SKM-1 treated with dmso at 0.1 percent for 144 hours (cell line): Measurements from ENCODE around the gene GRAMD1A.
"Not testable (repeated sequence)": the region's sequence is repeated elsewhere in the genome, so short reads cannot be mapped to it uniquely, and the experiment has no call there.

Experiments
- DNase-seq: peaks from one replicate; lab custom pipeline; 2025; ENCODE audit not compliant: unreplicated experiment; lab: John Stamatoyannopoulos, UW

Gene GRAMD1A

DNA sequence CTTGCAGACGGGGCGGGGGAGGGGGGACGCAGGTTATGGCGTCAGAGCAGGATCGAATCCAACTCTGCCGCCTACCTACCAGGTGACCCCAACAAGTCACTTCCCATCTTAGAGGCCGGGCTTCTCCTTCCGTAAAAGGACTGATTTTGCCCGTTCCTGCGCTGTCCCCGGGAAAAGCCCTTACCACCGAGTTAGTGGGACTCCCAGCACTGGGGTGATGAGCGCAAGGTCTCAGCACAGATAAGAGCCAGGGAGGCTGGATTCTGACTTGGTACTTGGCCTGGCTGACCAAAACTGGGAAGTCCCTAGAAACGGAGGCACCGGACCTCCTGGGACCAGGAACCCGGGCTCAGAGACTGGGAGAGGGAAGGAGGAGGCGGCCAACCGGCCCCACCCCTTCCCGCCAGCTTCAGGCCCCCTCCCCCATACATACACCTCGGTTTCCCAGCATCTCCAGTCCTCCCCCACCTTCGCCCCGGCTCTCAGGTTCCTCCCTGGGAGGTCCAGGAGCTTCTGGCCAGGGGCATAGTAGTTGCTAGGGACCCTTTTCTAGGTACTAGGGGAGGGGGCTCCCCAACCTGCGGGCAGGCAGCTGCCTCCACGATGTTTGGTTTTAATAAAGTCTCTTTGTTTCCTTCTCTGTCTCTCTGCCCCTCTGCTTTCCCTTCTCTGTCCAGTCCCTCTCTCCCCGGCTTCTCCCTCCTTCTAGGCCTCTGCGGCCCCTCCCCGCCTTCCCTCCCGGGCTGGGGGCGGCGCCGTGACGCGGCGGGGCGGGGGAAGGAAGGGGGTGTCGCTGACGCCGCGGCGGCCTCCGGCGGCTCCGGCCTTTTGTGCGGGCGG is at the start of gene GRAMD1A:
Gene GRAMD1A, plus strand, starts transcription at position 826 of the 840 bp plus-strand sequence. CDS start 156 bp downstream, outside the sequence.
- DNase-seq = peak; percentile 58

DNA sequence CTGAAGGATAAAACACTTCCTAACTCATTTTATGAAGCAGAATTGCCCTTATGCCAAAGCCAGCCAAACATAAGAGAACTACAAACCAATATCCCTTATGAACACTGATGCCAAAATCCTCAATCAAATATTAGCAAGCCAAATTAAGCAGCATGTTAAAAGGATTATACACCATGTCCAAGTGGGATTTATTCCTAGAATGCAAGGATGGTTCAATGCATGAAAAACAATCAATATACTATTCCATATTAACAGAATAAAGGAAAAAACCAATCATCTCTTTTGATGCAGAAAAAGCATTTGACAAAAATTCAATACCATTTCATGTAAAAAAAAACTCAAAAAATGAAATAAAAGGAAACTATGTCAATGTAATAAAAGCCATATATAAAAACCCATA is 47.0 kb upstream of the GRAMD1A start:
- no peak for DNase-seq

DNA sequence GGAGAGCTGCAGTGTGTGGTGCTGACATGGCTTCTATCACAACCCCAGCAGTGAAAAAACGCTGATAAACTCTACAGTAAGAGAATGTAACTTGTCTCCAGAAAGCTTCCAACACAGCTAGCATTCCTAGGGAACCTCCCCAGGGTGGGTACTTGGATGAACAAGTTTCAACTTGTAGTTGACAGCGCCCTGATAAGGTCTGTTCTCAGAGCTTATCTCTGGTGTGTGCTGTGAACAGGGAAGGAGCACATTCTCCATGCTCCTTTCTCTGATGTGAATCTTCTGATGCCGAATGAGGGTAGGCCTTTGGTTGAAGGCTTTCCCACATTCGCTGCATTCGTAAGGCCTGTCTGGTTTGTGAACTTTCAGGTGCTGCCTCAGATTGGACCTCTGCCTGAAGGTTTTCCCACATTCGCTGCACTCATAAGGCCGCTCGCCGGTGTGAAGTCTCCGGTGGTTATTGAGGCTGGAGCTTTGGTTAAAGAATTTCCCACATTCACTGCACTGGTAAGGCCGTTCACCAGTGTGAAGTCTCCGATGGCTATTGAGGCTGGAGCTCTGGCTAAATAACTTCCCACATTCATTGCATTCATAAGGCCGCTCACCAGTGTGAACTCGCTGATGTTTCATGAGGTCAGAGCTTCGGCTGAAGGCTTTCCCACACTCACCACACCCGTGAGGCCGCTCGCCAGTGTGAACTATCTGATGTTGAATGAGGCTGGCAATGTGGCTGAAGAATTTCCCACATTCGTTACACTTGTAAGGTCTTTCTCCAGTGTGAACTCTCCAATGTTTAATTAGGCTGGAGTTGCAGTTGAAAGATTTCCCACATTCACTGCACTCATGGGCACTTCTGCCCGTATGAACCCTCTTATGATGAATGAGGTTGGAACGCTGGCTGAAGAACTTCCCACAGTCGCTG is 42.0 kb upstream of the GRAMD1A start:
- DNase-seq = no peak

DNA sequence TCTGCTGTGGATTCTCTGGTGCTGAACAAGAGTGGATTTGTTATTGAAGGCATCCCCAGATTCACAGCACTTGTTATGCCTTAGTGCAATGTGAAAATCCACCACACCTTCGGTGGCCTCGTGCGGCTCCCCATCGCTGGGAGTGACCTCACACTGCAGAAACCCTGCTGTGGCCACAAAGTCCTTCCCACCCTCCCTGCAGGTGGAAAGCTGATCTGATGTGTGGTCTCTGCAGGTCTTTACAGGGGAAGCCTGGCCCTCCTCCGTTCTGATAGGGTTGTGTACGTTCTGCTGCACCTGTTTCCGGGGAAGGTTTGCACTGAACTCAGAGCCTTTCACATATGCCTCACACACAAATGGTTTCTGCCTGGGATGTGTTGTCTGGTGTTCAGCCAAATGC is 41.1 kb upstream of the GRAMD1A start:
- no peak for DNase-seq

DNA sequence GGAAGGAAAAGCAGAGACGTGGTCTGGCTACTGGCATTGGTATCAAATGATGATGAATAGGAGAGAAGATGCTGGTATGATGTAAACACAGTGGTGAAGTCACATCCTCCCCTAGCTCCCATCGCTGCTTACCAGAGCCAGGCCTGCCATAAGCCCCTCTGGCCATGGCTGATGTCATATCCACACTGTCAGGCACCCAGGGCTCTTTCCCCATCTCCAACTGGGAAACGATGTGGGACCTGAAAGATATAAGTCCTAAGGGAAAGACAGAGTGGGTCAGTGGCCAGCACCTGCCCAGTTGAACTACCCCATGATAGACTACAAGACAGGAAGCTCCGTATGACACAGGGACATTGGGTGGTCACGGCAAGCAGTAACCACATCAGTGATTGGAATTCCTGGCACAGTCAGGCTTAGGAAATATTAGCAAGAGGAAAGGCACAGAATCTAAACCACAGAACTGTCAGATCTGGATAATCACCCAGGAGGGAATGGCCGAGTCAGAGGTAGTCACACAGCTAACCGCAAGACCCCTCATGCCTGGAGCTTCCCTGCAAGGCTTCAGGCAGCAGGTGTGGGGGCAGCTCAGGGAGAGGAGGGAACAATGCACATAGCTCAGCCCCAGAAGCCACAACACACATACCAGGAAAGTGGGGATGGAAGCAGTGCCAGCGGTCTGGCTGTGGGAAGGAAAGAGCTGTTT is 39.9 kb upstream of the GRAMD1A start:
- no peak for DNase-seq

DNA sequence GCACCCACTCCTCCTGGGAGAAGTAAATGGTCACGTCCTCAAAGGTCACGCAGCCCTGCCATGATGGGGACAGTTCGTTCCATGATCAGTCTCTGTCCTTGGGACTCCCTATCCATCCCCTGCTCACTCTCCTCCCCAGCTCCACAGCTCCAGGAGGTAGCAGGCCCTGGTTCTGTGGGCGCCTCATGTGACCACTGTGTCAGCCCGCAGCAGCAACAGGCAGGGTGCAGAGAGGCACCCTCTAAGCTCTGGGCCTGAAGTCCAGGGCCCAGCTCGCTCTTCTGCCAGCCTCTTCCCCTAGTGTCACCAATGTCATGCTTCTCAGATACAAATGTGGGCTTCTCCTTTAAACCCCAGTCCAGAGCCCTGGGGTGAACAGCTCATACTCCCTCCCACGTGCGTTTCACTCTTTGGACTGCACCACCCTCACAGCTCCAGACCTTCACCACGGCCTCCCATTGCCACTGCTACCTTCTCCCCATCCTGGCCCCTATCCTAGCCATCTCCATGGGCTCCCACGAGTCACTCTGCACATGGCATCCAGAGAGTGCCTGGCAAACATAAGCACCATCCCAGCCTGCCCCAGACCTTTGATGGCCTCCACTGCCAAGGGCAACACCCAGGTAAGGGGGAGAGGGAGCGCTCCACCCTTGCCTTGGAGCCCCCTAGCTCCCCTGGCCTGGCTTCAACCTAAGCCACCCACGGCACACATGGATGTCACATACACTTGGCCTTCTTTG is 39.0 kb upstream of the GRAMD1A start:
- no peak for DNase-seq

DNA sequence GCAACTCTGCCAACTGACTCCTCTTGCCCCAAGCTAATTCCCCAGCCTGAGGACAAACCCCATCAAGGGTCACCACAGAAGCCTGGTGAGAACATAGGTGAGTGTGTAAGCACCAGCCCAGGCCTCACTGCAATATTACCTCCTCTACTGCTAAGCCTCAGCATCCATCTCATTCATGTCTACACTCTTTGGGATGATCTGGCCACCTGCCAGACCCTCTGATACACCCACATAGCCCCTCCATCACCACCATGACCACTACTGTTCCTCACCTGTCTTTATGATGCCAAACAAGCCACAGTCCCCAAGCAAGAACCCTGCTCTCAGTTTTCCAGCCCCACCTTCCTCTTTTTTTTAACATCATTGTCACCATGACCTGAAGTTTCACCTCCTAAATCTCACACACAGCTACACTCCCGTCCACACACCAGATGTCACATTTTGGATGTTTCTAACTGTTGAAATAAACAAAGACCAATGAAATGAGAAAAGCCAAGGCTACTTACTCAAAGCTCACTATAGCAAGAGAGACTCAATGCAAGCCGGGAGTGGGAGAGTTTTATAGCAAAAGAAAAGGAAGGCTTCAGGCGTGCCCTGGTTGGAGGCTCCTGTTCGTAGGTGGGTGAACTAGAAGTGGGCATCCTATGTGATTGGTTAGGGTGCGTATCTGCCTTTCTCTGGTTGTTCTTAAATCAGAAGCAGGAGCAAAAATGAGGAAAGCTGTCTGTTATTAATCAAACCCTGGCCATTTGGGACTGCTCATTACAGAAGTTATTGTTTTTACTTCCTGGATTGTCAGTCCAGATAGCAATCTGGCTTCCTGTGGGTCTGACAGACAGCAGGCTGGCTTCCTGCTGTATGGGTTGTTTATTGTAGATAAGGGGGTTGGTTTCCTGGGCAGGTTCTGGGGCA is 38.1 kb upstream of the GRAMD1A start:
- DNase-seq = no peak

DNA sequence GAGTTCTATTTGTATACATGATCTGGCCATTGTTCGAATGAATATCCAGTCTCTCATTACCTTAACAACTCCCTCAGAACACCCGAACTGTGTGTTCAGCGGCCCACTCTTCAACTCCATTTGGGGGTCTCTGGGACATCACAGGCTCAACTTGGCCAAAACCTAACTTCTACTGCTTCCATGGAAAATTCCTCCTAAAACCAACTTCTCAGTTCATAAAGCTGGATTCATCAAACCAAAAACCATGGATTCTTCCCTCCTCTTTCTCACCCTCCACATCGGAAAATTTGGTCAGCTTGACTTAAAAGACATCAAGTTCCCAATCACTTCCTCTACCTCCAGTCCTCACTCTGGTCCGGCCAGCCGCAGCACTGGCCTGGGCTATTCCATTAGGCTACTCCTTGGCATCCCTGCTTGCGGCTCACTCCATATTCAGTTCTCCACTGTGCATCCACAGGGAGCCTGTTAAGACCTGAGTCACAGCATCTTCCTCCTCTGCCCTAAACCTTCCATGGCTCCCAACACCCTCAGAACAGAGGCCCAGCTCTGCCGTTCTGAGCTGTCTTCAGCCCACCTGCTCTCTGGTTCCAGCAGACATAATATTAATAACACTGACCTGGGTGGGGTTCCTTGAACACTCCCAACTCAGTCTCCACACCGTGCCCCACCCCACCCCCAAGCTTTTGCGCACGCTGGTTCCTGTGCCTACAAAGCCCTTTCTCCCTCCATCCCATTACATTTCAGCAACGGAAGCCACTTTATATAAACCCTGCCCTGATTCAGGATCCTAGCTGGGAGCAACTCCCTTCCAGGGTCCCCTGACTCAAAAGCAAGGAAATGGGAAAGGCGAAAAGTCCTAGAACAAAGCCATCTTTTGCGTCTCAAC is 37.2 kb upstream of the GRAMD1A start:
- no peak for DNase-seq

DNA sequence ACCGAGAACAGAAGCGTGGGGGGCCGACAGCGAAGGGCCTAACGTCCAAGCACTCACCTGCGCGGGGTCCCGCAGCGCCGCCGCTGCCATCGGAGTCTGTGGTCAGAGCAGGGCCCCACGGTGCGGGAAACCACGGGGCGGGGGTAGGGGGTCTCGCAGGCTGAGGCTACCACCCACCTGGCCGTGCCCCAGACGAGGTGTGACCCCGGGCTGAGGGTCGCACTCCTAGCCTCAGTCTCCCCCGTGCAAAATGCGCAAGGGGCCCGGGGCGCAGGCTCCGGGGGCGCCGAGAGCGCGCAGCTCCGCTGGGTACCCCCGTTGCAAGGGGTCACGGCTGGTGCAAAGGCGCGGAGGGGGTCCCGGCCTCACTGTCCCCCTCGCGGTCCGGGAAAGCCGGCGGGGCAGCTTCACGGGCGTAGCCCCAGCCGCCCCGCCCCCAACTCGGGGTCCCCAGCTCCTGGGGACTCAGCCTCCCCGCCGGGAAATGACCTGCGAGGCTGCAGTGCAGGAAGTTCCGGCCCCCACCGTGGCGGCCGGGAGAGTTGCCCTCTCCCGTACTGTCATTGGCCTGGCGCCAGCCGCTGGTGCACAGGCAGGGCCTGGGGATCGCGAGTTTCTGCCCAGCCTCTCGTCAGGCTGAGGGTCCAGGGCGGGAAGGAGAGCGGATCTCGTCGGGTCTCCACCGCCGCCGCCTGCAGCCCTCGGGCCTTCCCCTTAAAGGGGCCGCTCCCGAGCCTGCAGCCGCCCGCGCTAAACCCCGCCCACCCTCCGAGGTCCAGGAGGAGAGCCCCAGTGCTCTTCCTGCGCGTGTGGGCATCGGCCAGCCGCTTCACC is 36.3 kb upstream of the GRAMD1A start, which contains the start of gene ZNF792:
Gene ZNF792, minus strand, starts transcription at position 657 of the 834 bp plus-strand sequence. Its CDS starts 567 bp downstream, at position 90.
- DNase-seq = no peak

DNA sequence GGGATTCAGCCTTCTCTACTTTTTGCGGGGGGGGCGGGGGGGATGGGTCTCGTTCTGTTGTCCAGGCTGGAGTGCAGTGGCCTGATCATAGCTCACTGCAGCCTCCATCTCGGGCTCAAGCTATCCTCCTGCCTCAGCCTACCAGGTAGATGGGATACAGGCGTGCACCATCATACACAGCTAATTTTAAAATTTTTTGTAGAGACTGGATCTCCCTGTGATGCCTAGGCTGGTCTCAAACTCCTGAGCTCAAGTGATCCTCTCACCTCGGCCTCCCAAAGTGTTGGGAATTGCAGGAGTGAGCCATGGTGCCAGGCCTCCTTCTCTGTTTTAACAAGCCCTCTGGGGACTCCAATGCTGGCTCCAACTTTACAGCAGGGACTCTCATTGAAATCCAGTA is 35.5 kb upstream of the GRAMD1A start:
- no peak for DNase-seq

DNA sequence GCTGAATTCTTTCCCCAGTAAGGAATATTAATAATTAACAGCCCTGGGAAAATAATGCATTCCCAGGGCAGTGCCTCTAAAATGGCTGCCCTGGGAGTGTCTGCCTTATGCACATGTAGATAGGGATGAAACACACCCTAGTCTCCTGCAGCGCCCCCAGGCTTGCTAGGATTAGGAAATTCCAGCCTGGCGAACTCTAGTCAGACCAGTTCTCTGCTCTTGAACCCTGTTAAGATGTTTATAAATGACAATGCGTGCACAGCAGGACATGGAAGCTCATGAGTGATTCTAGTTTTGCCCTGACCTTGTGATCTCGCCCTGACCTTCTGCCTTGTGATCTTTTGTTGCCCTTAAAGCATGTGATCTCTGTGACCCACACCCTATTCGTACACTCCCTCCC is 34.6 kb upstream of the GRAMD1A start:
- not testable (repeated sequence) for DNase-seq

DNA sequence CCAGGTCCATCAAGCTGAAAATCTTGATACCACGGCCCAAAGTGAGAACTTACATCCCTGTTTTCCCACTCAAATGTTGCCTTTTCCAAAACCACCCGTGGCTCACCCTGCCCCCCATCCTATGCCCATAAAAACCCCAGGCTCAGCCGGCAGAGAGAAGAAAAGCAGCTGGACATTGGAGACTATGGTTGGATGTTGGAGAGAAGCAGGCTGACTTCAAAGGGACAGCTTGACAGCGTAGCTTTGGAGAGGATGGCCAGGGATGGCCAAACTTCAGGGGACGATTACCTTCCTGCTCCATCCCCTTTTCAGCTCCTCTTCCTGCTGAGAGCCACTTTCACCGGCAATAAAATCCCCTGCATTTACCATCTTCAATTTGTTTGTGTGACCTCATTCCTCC is 32.6 kb upstream of the GRAMD1A start:
- no peak for DNase-seq

DNA sequence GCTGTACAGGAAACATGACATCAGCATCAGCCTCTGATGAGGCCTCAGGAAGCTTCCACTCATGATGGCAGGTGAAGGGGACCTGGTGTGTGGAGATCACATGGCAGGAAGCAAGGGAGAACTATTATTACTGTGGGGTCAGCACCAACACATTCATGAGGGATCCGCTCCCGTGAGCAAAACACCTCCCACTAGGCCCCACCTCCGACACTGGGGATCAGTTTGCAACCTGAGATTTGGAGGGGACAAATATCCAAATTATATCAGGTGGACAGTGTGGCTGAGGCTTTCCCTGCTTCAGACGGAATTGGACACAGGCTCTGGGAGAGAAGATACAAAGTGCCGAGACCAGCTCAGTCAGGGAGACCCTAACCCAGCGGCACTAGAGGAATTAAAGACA is 30.4 kb upstream of the GRAMD1A start:
- DNase-seq = no peak

DNA sequence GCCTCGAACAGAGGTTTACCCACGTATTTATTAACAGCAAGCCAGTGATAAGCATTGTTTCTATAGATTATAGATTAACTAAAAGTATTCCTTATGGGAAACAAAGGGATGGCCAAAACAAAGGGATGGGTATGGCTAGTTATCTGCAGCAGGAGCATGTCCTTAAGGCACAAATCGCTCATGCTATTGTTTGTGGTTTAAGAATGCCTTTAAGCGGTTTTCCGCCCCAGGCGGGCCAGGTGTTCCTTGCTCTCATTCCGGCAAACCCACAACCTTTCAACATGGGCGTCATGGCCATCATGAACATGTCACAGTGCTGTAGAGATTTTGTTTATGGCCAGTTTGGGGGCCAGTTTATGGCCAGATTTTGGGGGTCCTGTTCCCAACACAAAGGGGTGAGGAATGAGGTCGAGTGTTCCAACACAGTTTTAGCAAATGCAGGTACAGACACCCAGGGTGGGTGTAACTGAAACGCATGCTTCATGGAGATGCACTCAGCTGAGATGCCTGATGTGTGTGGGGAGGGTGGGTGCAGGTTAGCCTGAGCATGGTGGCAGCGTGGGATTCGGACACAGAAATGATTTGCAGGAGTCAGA is 29.8 kb upstream of the GRAMD1A start:
- not testable (repeated sequence) for DNase-seq

DNA sequence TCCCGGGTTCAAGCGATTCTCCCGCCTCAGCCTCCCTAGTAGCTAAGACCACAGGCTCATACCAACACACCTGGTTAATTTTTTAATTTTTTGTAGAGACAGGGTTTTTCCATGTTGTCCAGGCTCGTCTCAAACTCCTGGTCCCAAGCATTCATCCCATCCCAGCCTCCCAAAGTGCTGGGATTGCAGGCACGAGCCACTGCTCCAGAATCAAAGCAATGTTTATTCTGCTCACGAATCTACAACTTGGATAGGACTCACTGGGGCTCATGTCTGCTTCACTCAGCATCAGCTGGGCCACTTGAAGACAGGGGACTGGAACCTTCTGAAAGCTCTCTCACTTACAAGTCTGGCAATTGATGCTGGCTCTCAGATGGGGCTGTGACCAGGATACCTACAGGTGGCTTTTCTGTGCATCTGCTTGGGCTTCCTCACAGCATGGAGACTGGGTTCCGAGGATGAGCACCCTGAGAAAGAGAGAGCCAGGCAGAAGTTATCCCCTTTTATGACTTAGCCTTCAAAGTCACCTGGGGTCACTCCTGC is 27.9 kb upstream of the GRAMD1A start:
- DNase-seq = no peak

DNA sequence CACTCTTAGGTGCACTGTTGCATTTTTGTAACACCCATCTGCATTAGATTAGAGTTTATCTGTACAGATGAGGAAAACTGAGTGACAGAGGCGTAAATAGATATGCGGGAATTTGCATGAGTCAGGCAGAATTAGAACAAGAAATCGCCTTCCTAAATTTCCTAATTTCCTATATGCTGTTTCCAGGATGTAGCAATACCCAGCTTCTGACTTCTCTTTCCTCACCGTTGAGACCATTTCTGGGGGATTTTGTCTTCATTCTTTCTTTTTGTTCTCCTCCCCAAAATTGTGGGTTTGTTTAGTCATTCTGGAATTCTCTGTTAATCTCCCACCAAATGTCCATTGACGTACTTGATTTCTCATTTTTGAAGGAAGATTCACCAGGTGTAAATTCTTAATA is 25.5 kb upstream of the GRAMD1A start:
- DNase-seq = no peak

DNA sequence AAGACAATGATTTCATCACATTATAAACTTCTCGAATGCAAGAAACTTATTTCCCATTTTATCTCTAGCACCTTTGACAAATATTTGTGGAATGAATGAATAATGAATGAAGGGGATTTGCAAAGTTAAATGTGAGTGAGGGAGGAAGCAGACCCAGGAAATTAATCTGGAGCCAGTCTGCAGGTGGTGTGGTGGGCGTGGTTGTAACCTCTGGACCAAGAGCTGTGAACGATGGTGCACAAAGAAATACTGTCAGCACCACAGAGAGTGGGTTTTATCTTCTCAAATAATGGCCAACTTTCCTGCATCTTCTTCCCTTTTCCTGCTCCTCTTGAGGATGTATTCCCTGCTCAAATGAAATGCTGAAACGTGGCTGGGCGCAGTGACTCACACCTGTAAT is 25.1 kb upstream of the GRAMD1A start:
- DNase-seq = no peak
